GM21367 (cell line): ENCODE measurements around the gene KLK15.

Source experiments
- ATAC-seq: cut with Tn5 transposase; IDR thresholded peaks from one replicate; pipeline ENCODE4 v1.9.1; 2021; ENCODE audit not compliant: unreplicated experiment

Gene KLK15

GRCh38 chr19:50777830-50778303 is 55.5 kb downstream of the KLK15 start:
- no peak for ATAC-seq

DNA sequence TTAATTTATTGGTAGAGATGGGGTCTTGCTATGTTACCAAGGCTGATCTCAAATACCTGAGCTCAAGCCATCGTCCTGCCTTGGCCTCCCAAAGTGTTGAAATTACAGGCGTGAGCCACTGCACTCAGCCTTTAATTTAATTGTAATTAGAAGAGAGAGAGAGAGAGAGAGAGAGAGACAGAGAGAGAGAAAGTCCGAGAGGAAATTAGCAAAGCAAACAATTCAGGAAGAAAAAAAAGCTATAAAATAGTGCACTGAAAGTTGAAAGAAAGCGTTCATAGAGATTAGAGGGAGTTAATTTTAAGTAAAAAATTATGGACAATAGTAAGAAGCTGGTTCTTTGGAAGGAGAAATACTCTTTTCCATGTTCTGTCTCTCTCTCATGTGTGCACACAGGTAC is 56.1 kb downstream of the KLK15 start:
- no peak for ATAC-seq

DNA sequence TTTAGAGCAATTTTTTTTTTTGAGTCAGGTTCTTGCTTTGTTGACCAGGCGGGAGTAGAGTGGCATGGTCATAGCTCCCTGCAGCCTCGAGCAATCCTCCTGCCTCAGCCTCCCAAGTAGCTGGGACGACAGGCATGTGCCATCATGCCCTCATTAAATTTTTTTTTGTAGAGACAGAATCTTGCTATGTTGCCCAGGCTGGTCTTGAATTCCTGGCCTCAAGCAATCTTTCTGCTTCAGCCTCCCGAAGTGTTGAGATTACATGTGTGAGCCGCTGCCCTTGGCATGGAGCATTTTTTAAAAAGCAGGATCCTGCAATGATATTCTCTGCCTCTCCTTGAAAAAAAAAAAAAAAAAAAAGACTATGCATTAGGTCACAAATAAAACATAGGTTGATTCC is 57.2 kb downstream of the KLK15 start:
- no peak for ATAC-seq
